ENCODE measurements around the gene PANK4. TPM values are rescaled to one million over a fixed set of nuclear protein-coding genes. Genes with fewer than 3 reads are reported as not detected.

The PANK4 gene
- total RNA-seq, 2 experiments from 2014 or later = 42.9 to 47.0 TPM

DNA sequence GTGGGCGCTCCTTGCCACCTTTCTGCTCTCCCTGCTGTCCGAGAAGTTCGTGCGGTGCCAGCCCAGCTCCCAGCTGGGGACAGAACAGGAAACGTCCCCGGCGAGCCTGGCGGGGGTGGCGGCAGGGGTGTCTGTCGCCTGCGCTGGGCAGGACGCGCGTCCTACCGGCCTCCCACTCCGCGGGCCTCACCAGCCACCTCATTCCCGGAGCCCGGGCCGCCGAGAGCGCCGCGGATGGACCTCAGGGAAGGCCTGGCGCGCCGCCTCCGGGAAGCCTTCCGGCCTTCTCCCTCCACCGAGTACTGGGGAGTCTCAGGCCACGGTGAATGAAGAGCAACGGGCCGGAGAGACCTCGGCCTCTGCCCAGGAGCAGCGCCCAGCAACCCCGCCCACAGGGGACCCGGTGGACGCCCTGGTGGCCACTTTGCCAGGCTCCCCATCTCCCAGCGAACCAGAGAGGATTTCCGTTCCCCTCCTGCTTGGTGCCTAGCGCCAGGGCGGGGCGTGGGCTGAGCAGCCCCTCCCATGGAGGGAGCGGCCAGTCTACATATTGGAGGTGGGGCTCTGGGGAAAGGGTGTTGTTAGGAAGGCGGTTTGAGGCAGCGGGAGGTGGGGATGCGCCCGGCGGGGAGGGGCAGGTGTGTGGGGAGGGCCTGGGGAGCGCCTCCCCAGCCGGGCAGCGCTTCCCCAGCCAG lies 20.3 kb upstream of the PANK4 start:
- Mint-ChIP-seq H3K4me1 (ENCODE audit: low read depth) (peaks cover 31% of the 10 kb centered on the region), H3K36me3 (ENCODE audit: low read depth) (peaks cover 5% of the 10 kb centered on the region), H3K27ac (peak overlapping the region; percentile 99), H3K9me3 (no peaks in the 10 kb centered on the region), H3K4me3 (peak overlapping the region; percentile 95), H3K27me3 (no peaks in the 10 kb centered on the region)
- TF ChIP-seq, protein P1, sequence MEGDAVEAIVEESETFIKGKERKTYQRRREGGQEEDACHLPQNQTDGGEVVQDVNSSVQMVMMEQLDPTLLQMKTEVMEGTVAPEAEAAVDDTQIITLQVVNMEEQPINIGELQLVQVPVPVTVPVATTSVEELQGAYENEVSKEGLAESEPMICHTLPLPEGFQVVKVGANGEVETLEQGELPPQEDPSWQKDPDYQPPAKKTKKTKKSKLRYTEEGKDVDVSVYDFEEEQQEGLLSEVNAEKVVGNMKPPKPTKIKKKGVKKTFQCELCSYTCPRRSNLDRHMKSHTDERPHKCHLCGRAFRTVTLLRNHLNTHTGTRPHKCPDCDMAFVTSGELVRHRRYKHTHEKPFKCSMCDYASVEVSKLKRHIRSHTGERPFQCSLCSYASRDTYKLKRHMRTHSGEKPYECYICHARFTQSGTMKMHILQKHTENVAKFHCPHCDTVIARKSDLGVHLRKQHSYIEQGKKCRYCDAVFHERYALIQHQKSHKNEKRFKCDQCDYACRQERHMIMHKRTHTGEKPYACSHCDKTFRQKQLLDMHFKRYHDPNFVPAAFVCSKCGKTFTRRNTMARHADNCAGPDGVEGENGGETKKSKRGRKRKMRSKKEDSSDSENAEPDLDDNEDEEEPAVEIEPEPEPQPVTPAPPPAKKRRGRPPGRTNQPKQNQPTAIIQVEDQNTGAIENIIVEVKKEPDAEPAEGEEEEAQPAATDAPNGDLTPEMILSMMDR (IDR thresholded peaks at IDR 0.05) = peak; percentile 19
- H3K4me3 ChIP-seq (ENCODE audit: low read length) = peak overlapping the region; percentile 81
- no peaks in the 10 kb centered on the region for H3K9me3 ChIP-seq (ENCODE audit: control insufficient read depth in 1 of 2, insufficient read depth in 1 of 2, low read length in 2 of 2)
- intact Hi-C loops (cut with DNase I, micrococcal nuclease) = loop anchor here (1.0 to 10.0 kb wide), 3 partner anchors 20 to 412 kb away; partner anchors contain the start of gene PANK4 (in 1 of the 2)
- peak overlapping the region; percentile 96 to 99 for H3K27ac ChIP-seq (ENCODE audit: low read depth in 1 of 2, low read length in 2 of 2)
- POLR2A ChIA-PET = interaction anchor here (0.8 to 4.9 kb wide), 13 partner anchors 10 to 352 kb away, joined by 3 to 164 read pairs (median 20); partner anchors contain the start of genes FAAP20, HES5, MORN1 and PANK4
- H3K4me1 ChIP-seq (ENCODE audit: insufficient read depth, low read length) = peaks cover 62% of the 10 kb centered on the region
- DNase-seq (peak; percentile 60 to 96 (median 82)), ATAC-seq (ENCODE audit: poor library complexity) (peak; percentile 54)
- no peaks in the 10 kb centered on the region for H3K27me3 ChIP-seq (ENCODE audit: control insufficient read depth in 1 of 2, insufficient read depth in 2 of 2, low read length in 2 of 2)
- no peaks in the 10 kb centered on the region for H3K36me3 ChIP-seq (ENCODE audit: insufficient read depth, low read length)
- CTCF ChIA-PET = interaction anchor here (0.9 to 5.3 kb wide), 8 partner anchors 17 to 352 kb away, joined by 3 to 37 read pairs (median 6); partner anchors contain the start of genes FAAP20, HES5 and PANK4

DNA sequence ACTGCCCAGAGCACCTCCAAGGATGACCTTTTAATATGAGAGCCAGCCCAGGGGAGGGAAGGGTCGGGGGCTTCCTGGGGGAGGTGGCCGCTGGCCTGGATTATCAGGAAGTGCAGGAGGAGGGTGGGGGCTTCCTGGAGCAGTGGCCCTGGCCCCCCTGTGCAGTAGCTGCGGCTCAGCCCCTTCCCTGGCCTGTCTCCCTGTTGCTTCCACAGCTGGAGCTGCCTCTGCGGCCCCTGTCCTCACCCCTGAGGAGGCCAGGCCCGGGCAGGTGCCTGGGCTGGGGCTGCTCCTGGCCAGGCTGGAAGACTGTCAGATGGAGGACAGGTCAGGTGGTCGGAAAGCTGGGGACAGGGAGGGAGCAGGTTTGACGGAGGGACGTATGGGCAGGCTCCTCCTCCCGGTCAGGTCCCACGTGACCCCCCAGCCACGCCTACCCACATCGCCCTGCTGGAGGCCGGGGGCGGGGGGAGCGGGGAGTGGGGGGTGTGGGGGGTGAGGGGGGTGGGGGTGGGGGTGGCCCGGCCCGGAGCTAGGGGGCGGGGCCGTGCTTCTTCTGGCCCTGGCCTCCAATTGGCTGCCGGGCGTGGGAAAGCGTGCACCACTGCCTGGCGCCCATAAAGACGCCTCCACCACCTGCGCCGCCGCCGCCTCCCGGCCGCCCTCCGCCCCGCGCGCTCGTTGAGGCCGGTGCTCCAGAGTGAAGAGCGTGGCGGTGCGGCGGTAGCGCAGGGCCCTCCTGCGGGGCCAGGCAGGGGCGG lies 19.5 kb upstream of the PANK4 start:
- CTCF ChIA-PET = interaction anchor here (0.9 to 5.3 kb wide), 5 partner anchors 16 to 351 kb away, joined by 3 to 37 read pairs (median 4); partner anchors contain the start of genes FAAP20, HES5 and PANK4
- POLR2A ChIA-PET = interaction anchor here (0.8 to 4.9 kb wide), 11 partner anchors 11 to 351 kb away, joined by 3 to 164 read pairs (median 6); partner anchors contain the start of genes FAAP20, HES5, MORN1 and PANK4

More for the DNA sequence above, 19.5 kb upstream of the PANK4 start:
- Histone ChIP-seq H3K36me3 (ENCODE audit: insufficient read depth, low read length) (no peaks in the 10 kb centered on the region), H3K27ac (ENCODE audit: low read depth in 1 of 2, low read length in 2 of 2) (peak overlapping the region; percentile 96 to 99), H3K9me3 (ENCODE audit: control insufficient read depth in 1 of 2, insufficient read depth in 1 of 2, low read length in 2 of 2) (no peaks in the 10 kb centered on the region), H3K4me3 (ENCODE audit: low read length) (peak overlapping the region; percentile 81), H3K27me3 (ENCODE audit: control insufficient read depth in 1 of 2, insufficient read depth in 2 of 2, low read length in 2 of 2) (peaks cover 0 to 2% of the 10 kb centered on the region in 2 experiments), H3K4me1 (ENCODE audit: insufficient read depth, low read length) (peaks cover 70% of the 10 kb centered on the region)
- H3K4me3 Mint-ChIP-seq = peak overlapping the region; percentile 95
- intact Hi-C loops (cut with DNase I, micrococcal nuclease) = loop anchor here in 1 of 2 experiments (10.0 kb wide), 1 partner anchor 411 kb away; no protein-coding TSS in a partner anchor
- H3K4me1 Mint-ChIP-seq (ENCODE audit: low read depth) = peaks cover 38% of the 10 kb centered on the region
- H3K9me3 Mint-ChIP-seq = no peaks in the 10 kb centered on the region
- H3K27ac Mint-ChIP-seq = peak overlapping the region; percentile 99
- H3K27me3 Mint-ChIP-seq = no peaks in the 10 kb centered on the region
- DNase-seq = peak; percentile 82 to 97 (median 88)
- ATAC-seq (ENCODE audit: poor library complexity) = peak; percentile 45
- peaks cover 5% of the 10 kb centered on the region for H3K36me3 Mint-ChIP-seq (ENCODE audit: low read depth)
- TF ChIP-seq, protein P1 (IDR thresholded peaks at IDR 0.05) = no peak
